Transverse colon (tissue), 4 donors: ENCODE data around the gene LRP11. TPM values are rescaled to one million over a fixed set of nuclear protein-coding genes. Genes with fewer than 3 reads are reported as not detected.

ENCODE experiments used
- DNase-seq: peaks from one replicate; pipeline ENCODE4 v3.0.0-alpha.2; 2019
- H3K27ac ChIP-seq, 4 donors: fragments of 200-600 bp; sonication (generic); 2 replicates each; pipeline ENCODE4 v1.5.1; 2016 to 2018; ENCODE audit warnings: inconsistent platforms in 4 of 4
- H3K27me3 ChIP-seq: fragments of 200-600 bp; sonication (generic); 2 replicates; pipeline ENCODE4 v1.5.1; 2017; ENCODE audit warnings: inconsistent platforms
- H3K36me3 ChIP-seq, 4 donors: fragments of 200-600 bp; sonication (generic); 2 replicates each; pipeline ENCODE4 v1.5.1; 2017 to 2019; ENCODE audit warnings: inconsistent platforms in 4 of 4
- H3K4me1 ChIP-seq, 4 donors: fragments of 200-600 bp; sonication (generic); 2 replicates each; pipeline ENCODE4 v1.5.1; 2017 to 2020; ENCODE audit warnings: inconsistent platforms in 4 of 4
- H3K4me3 ChIP-seq, 4 donors: fragments of 200-600 bp; sonication (generic); 1 replicate in 1 of 4; 2 replicates in 3 of 4; pipeline versions ENCODE4 v1.5.1 to v1.6.1; 2017 to 2019; ENCODE audit warnings: inconsistent platforms in 4 of 4
- H3K9me3 ChIP-seq, 2 donors: fragments of 200-600 bp; sonication (generic); 2 replicates each; pipeline ENCODE4 v1.5.1; 2017 to 2019; ENCODE audit warnings: inconsistent platforms in 2 of 2
- EP300 ChIP-seq: sonication (generic); formaldehyde crosslinking; IDR thresholded peaks from one replicate; pipeline ENCODE4 v1.6.1; 2017; ENCODE audit warnings: antibody characterized with exemption, low read depth
- POLR2A ChIP-seq: fragments of 450-650 bp; IDR thresholded peaks from one replicate; pipeline ENCODE4 v1.6.1; 2016; ENCODE audit warnings: antibody characterized with exemption, mild to moderate bottlenecking, moderate library complexity
- POLR2AphosphoS5 ChIP-seq, 3 donors: sonication (generic); formaldehyde crosslinking; IDR thresholded peaks; one replicate each; pipeline ENCODE4 v1.6.1; 2016; ENCODE audit warnings: antibody characterized with exemption in 3 of 3
- WGBS, 2 donors: methylation state at CpG; one replicate each; pipeline ENCODE4 v1.1.5; 2018; ENCODE audit warnings: low coverage in 1 of 2; 5-methylcytosine and 5-hydroxymethylcytosine counted together
- in situ Hi-C, 4 donors: fragments of 200-750 bp; cut with MboI; loops; one replicate each; pipeline versions ENCODE4 v1.15.0 to v1.15.1; 2017; ENCODE audit warnings: low sequenced_read_pairs in 3 of 4, low pct_ligation_motif_present in 1 of 4, low pct_unique_long_range_greater_than_20kb in 1 of 4
- intact Hi-C: fragments of 100-400 bp; cut with DNase I; formaldehyde crosslinking; loops from one replicate; pipeline ENCODE4 v1.15.1; 2023; ENCODE audit warnings: low total_unique reads
- total RNA-seq, 4 donors: library from RNA; depleted of rRNA; stranded (reverse); fragments of >200 nt; gene quantifications; one replicate each; pipeline ENCODE4 v1.1.0, GENCODE V29; 2016
- TF ChIP-seq, protein P1 (sequence below), 5 experiments: fragments of 200-600 bp in 3 of 5; fragments of 450-650 bp in 2 of 5; sonication (generic) in 3 of 5; IDR thresholded peaks; 1 replicate in 2 of 5; 2 replicates in 3 of 5; pipeline ENCODE4 v1.5.1; 2016 to 2017; ENCODE audit warnings: antibody characterized with exemption in 5 of 5, inconsistent platforms in 3 of 5, mild to moderate bottlenecking in 2 of 5, moderate library complexity in 1 of 5

Gene LRP11
- total RNA-seq, 4 donors from 2014 or later, result 2.2 to 50.5 (median 21.2) TPM

DNA sequence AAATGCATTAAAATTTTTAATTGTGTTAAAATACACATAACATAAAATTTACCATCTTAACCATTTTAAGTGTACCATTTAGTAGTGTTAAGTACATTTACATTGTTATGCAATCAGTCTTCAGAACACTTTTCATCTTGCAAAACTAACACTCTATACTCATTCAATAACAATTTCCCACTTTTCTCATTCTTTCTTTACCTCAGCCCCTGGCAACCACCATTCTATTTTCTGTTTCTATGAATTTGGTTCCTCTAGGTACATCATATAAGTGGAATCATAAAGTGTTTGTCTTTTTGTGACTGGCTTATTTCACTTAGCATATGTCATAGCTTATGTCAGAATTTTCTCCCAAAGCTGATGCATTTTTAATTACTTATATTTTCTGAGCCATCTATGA lies 82.4 kb downstream of the LRP11 start:
- no peaks in the 10 kb centered on the region for H3K27me3 ChIP-seq
- peaks cover 0 to 17% (median 8%) of the 10 kb centered on the region in 4 donors for H3K36me3 ChIP-seq
- H3K4me3 ChIP-seq, result no peak overlapping the region
- intact Hi-C loops, result no loop called here
- DNase-seq, result no peak
- no peaks in the 10 kb centered on the region for H3K9me3 ChIP-seq
- TF ChIP-seq POLR2A, result no peak
- TF ChIP-seq, protein P1, sequence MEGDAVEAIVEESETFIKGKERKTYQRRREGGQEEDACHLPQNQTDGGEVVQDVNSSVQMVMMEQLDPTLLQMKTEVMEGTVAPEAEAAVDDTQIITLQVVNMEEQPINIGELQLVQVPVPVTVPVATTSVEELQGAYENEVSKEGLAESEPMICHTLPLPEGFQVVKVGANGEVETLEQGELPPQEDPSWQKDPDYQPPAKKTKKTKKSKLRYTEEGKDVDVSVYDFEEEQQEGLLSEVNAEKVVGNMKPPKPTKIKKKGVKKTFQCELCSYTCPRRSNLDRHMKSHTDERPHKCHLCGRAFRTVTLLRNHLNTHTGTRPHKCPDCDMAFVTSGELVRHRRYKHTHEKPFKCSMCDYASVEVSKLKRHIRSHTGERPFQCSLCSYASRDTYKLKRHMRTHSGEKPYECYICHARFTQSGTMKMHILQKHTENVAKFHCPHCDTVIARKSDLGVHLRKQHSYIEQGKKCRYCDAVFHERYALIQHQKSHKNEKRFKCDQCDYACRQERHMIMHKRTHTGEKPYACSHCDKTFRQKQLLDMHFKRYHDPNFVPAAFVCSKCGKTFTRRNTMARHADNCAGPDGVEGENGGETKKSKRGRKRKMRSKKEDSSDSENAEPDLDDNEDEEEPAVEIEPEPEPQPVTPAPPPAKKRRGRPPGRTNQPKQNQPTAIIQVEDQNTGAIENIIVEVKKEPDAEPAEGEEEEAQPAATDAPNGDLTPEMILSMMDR (IDR thresholded peaks at IDR 0.05), result no peak
- TF ChIP-seq POLR2AphosphoS5 (IDR thresholded peaks at IDR 0.05), result no peak
- no peak for TF ChIP-seq EP300
- H3K4me1 ChIP-seq, result no peaks in the 10 kb centered on the region
- in situ Hi-C loops, result no loop called here
- H3K27ac ChIP-seq, result no peak overlapping the region

DNA sequence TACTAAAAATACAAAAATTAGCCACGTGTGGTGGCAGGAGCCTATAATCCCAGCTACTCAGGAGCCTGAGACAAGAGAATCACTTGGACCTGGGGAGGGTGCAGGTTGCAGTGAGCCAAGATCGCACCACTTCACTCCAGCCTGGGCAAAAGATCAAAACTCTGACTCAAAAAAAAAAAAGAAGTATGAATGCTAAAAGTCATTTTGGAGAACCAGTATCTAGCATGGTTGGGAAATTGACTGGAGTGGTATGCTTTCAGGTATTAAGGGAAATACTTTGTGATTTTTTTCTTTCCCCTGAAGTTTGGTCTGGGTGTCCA lies 84.6 kb downstream of the LRP11 start:
- H3K4me3 ChIP-seq, result no peak overlapping the region
- peaks cover 0 to 17% (median 8%) of the 10 kb centered on the region in 4 donors for H3K36me3 ChIP-seq
- WGBS, 2 donors, result 43 to 78% methylated on average over 2 of the region's 2 CpGs
- H3K4me1 ChIP-seq, result no peaks in the 10 kb centered on the region
- no peaks in the 10 kb centered on the region for H3K9me3 ChIP-seq
- intact Hi-C loops (no loop called here), in situ Hi-C loops (no loop called here)
- H3K27me3 ChIP-seq, result no peaks in the 10 kb centered on the region
- TF ChIP-seq, protein P1 (IDR thresholded peaks at IDR 0.05), result no peak
- no peak for TF ChIP-seq POLR2A
- TF ChIP-seq POLR2AphosphoS5 (IDR thresholded peaks at IDR 0.05), result no peak
- TF ChIP-seq EP300, result no peak
- DNase-seq, result no peak
- no peak overlapping the region for H3K27ac ChIP-seq

DNA sequence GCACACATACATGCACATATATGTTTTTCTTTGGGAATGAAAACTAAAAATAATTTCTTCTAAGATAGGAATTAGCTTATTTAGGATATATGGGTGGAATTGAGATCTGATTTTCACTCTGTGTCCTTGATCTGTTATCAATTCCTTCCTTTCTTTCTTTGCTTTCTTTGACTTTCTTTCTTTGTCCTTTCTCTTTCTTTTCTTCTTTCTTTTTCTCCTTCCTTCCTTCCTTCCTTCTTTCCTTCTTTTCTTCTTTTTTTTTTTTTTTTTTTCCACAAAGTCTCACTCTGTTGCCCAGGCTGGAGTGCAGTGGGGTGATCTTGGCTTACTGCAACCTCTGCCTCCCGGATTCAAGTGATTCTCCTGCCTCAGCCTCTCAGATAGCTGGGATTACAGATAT lies 86.5 kb downstream of the LRP11 start:
- intact Hi-C loops, result no loop called here
- H3K9me3 ChIP-seq, result no peaks in the 10 kb centered on the region

DNA sequence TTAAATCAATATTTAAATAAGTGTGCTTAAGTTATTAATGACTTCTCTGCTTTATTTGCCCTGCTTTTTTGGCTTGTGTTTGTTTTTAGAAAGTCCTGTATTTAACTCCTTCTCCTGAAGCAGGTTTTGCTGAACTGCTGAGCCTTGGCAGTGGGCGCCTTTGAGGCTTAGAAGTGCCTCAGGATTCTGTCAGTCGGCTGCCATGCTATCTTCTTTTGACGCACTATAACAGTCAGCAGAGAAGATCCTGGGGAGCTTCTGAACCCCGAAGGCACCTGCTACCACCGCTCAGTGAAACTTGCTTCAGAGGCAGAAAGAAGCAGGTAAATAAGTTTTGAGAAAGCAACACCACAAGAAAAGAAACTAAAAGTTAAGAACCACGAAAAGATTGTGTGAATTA lies 92.2 kb downstream of the LRP11 start:
- no peaks in the 10 kb centered on the region for H3K4me1 ChIP-seq
- TF ChIP-seq POLR2AphosphoS5 (IDR thresholded peaks at IDR 0.05) (no peak), POLR2A (no peak), EP300 (no peak)
- TF ChIP-seq, protein P1 (IDR thresholded peaks at IDR 0.05), result no peak
- no peaks in the 10 kb centered on the region for H3K27me3 ChIP-seq
- no peaks in the 10 kb centered on the region for H3K9me3 ChIP-seq
- in situ Hi-C loops (no loop called here), intact Hi-C loops (no loop called here)
- no peak overlapping the region for H3K27ac ChIP-seq
- 82 to 93% methylated on average over 6 of the region's 6 CpGs for WGBS, 2 donors
- peaks cover 0 to 29% (median 14%) of the 10 kb centered on the region in 4 donors for H3K36me3 ChIP-seq
- H3K4me3 ChIP-seq, result no peak overlapping the region
- DNase-seq, result no peak

More for the DNA sequence above, 86.5 kb downstream of the LRP11 start:
- H3K27me3 ChIP-seq, result no peaks in the 10 kb centered on the region
- in situ Hi-C loops, result no loop called here
- TF ChIP-seq EP300 (no peak), POLR2A (no peak), POLR2AphosphoS5 (IDR thresholded peaks at IDR 0.05) (no peak)
- TF ChIP-seq, protein P1 (IDR thresholded peaks at IDR 0.05), result no peak
- WGBS, 2 donors, result 88 to 90% methylated on average over 1 of the region's 1 CpG
- peaks cover 0 to 29% (median 13%) of the 10 kb centered on the region in 4 donors for H3K36me3 ChIP-seq
- H3K27ac ChIP-seq, result no peak overlapping the region
- no peak for DNase-seq
- H3K4me3 ChIP-seq, result no peak overlapping the region
- H3K4me1 ChIP-seq, result no peaks in the 10 kb centered on the region
